Hepatocyte (in vitro differentiated cells): Measurements from ENCODE around the gene NGEF.

Experiments
- EZH2 ChIP-seq: fragments of 200-600 bp; sonication (generic); IDR thresholded peaks from 2 replicates; pipeline ENCODE4 v1.6.1; 2016; ENCODE audit warnings: antibody characterized with exemption, mild to moderate bottlenecking, borderline replicate concordance
- EZH2phosphoT487 ChIP-seq: fragments of 200-600 bp; sonication (generic); IDR thresholded peaks from one replicate; pipeline ENCODE4 v1.6.1; 2018; ENCODE audit warnings: antibody characterized with exemption, mild to moderate bottlenecking, low read depth, moderate library complexity; ENCODE audit not compliant: unreplicated experiment, severe bottlenecking
- TF ChIP-seq, protein P1 (sequence below): fragments of 200-600 bp; sonication (generic); IDR thresholded peaks from 2 replicates; pipeline ENCODE4 v1.5.1; 2016; ENCODE audit warnings: antibody characterized with exemption, mild to moderate bottlenecking; ENCODE audit not compliant: poor library complexity

DNA sequence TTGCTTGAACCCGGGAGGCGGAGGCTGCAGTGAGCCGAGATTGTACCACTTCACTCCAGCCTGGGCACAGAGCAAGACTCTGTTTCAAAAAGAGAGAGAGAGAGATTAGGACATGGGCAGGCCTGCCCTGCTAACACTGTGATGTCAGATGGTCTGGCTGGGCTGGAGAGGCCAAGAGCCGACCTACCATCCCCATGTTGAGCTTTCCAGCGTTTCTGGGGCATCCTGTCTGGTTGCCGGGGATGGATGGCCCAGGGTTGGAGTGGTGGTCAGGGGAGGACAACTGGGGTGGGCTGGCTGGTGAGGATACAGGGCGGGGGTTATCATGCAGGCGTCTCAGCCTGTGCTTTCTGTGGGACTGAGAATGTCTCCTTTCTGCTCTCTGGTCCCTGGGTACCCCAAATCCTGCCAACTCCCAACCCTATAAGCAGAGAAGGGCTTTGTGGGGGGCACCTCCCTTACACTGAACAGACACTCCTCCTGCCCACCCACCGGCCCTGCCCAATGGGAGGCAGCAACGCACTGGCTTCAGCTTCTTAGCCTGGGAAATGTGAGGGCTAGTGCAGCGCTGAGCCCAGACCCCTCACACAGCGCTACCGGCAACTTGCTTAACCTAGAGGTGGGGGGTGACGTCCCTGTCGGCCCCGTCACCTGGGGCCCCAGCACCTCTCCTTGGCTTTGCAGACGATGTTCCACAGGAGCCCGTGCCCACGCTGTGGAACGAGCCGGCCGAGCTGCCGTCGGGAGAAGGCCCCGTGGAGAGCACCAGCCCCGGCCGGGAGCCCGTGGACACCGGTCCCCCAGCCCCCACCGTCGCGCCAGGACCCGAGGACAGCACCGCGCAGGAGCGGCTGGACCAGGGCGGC is 137.6 kb downstream of the NGEF start:
- TF ChIP-seq, protein P1, sequence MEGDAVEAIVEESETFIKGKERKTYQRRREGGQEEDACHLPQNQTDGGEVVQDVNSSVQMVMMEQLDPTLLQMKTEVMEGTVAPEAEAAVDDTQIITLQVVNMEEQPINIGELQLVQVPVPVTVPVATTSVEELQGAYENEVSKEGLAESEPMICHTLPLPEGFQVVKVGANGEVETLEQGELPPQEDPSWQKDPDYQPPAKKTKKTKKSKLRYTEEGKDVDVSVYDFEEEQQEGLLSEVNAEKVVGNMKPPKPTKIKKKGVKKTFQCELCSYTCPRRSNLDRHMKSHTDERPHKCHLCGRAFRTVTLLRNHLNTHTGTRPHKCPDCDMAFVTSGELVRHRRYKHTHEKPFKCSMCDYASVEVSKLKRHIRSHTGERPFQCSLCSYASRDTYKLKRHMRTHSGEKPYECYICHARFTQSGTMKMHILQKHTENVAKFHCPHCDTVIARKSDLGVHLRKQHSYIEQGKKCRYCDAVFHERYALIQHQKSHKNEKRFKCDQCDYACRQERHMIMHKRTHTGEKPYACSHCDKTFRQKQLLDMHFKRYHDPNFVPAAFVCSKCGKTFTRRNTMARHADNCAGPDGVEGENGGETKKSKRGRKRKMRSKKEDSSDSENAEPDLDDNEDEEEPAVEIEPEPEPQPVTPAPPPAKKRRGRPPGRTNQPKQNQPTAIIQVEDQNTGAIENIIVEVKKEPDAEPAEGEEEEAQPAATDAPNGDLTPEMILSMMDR, result no peak
- TF ChIP-seq EZH2phosphoT487 (no peak), EZH2 (no peak)
